CD14-positive monocyte (primary cell): ENCODE data around the gene SMYD3. TPM values are rescaled to one million over a fixed set of nuclear protein-coding genes. Genes with fewer than 3 reads are reported as not detected.

ENCODE experiments used
- DNase-seq, 3 donors: peaks; one replicate each; pipeline ENCODE4 v3.0.0-alpha.2; 2011 to 2022
- H2AFZ ChIP-seq: 2 replicates; pipeline ENCODE4 v1.6.0; 2012; ENCODE audit warnings: mild to moderate bottlenecking, low read depth, low read length, inconsistent platforms; ENCODE audit not compliant: insufficient read depth, poor library complexity, severe bottlenecking
- H3K27ac ChIP-seq, 2 donors: 1 replicate in 1 of 2; 2 replicates in 1 of 2; pipeline ENCODE4 v1.5.1; 2012 to 2013; ENCODE audit warnings: low read length in 2 of 2, control low read depth in 1 of 2, inconsistent platforms in 1 of 2, low read depth in 1 of 2, mild to moderate bottlenecking in 1 of 2
- H3K27me3 ChIP-seq, 2 donors: one replicate each; pipeline versions ENCODE4 v1.6.0 to v1.6.1; 2011 to 2013; ENCODE audit warnings: low read length in 2 of 2; ENCODE audit not compliant: control insufficient read depth in 2 of 2, insufficient read depth in 2 of 2
- H3K36me3 ChIP-seq, 2 donors: replicated peaks in 1 of 2; 1 replicate in 1 of 2; 2 replicates in 1 of 2; pipeline versions ENCODE4 v1.5.1 to v1.6.1; 2012 to 2013; ENCODE audit warnings: low read length in 2 of 2, control low read depth in 1 of 2, inconsistent platforms in 1 of 2, mild to moderate bottlenecking in 1 of 2; ENCODE audit not compliant: insufficient read depth in 2 of 2, control insufficient read depth in 1 of 2
- H3K4me1 ChIP-seq, 2 donors: 1 replicate in 1 of 2; 2 replicates in 1 of 2; pipeline versions ENCODE4 v1.5.1 to v1.6.1; 2012 to 2013; ENCODE audit warnings: low read length in 2 of 2, control low read depth in 1 of 2, inconsistent platforms in 1 of 2, mild to moderate bottlenecking in 1 of 2, moderate library complexity in 1 of 2; ENCODE audit not compliant: insufficient read depth in 2 of 2, control insufficient read depth in 1 of 2
- H3K4me2 ChIP-seq: replicated peaks from 2 replicates; pipeline ENCODE3; 2012; ENCODE audit warnings: low read length, moderate library complexity, mild to moderate bottlenecking; ENCODE audit not compliant: poor library complexity, severe bottlenecking; ENCODE audit errors: extremely low read depth
- H3K4me3 ChIP-seq, 3 experiments: fragments of 200-600 bp in 1 of 3; sonication (generic) in 1 of 3; replicated peaks in 1 of 3; 1 replicate in 2 of 3; 2 replicates in 1 of 3; pipeline ENCODE4 v1.5.1; 2011 to 2013; ENCODE audit warnings: low read length in 3 of 3, mild to moderate bottlenecking in 3 of 3, control low read depth in 2 of 3, low read depth in 2 of 3, inconsistent platforms in 1 of 3, moderate library complexity in 1 of 3
- H3K79me2 ChIP-seq: 2 replicates; pipeline ENCODE4 v1.6.0; 2012; ENCODE audit warnings: mild to moderate bottlenecking, control low read depth, inconsistent platforms, low read length, moderate library complexity; ENCODE audit not compliant: insufficient read depth
- H3K9ac ChIP-seq: 2 replicates; pipeline ENCODE4 v1.6.0; 2017; ENCODE audit warnings: low read length, mild to moderate bottlenecking; ENCODE audit not compliant: insufficient read depth, poor library complexity, severe bottlenecking
- H3K9me3 ChIP-seq, 2 donors: replicated peaks in 1 of 2; 1 replicate in 1 of 2; 2 replicates in 1 of 2; pipeline versions ENCODE4 v1.5.1 to v1.6.1; 2012 to 2013; ENCODE audit warnings: low read length in 2 of 2, control low read depth in 1 of 2; ENCODE audit not compliant: control insufficient read depth in 1 of 2, insufficient read depth in 1 of 2
- H4K20me1 ChIP-seq: 2 replicates; pipeline ENCODE4 v1.6.0; 2012; ENCODE audit warnings: mild to moderate bottlenecking, low read length, control low read depth, moderate library complexity; ENCODE audit not compliant: insufficient read depth
- H3K27ac Mint-ChIP-seq, 7 donors: one replicate each; pipeline ENCODE4 v1.8.0; 2020; ENCODE audit warnings: mild to moderate bottlenecking in 7 of 7, mixed read lengths in 7 of 7, moderate library complexity in 6 of 7, inconsistent platforms in 2 of 7
- H3K27me3 Mint-ChIP-seq, 3 donors: one replicate each; pipeline ENCODE4 v1.8.0; 2021 to 2022; ENCODE audit warnings: low read depth in 3 of 3, mild to moderate bottlenecking in 3 of 3, mixed read lengths in 3 of 3, moderate library complexity in 3 of 3, inconsistent platforms in 1 of 3
- H3K36me3 Mint-ChIP-seq, 2 donors: one replicate each; pipeline ENCODE4 v1.8.0; 2020; ENCODE audit warnings: mixed read lengths in 2 of 2, inconsistent platforms in 1 of 2, mild to moderate bottlenecking in 1 of 2
- H3K4me1 Mint-ChIP-seq: one replicate; pipeline ENCODE4 v1.8.0; 2020; ENCODE audit warnings: mild to moderate bottlenecking, mixed read lengths
- H3K4me3 Mint-ChIP-seq, 2 donors: one replicate each; pipeline ENCODE4 v1.8.0; 2020; ENCODE audit warnings: mild to moderate bottlenecking in 2 of 2, mixed read lengths in 2 of 2, moderate library complexity in 1 of 2
- H3K9me3 Mint-ChIP-seq, 7 donors: one replicate each; pipeline ENCODE4 v1.8.0; 2020 to 2022; ENCODE audit warnings: mixed read lengths in 7 of 7, mild to moderate bottlenecking in 6 of 7, moderate library complexity in 6 of 7, inconsistent platforms in 2 of 7
- WGBS: methylation state at CpG from one replicate; pipeline ENCODE4 v1.1.5; 2013; ENCODE audit warnings: missing lambda C conversion rate; ENCODE audit not compliant: insufficient coverage; 5-methylcytosine and 5-hydroxymethylcytosine counted together
- intact Hi-C, 2 donors: fragments of 100-400 bp; cut with micrococcal nuclease; formaldehyde crosslinking; loops; one replicate each; pipeline versions ENCODE4 v1.15.0 to v1.15.1; 2023
- polyA plus RNA-seq, 3 donors: library from polyadenylated mRNA; depleted of rRNA in 1 of 3; unstranded in 2 of 3; stranded (reverse) in 1 of 3; fragments of 300-500 nt in 2 of 3; fragments of >200 nt in 1 of 3; fragmentation: Illumina TruSeq in 2 of 3; gene quantifications; 1 replicate in 2 of 3; 2 replicates in 1 of 3; pipeline ENCODE4 v1.2.3, GENCODE V29; 2012 to 2021
- TF ChIP-seq, protein P1 (sequence below): fragments of 200-600 bp; IDR thresholded peaks from one replicate; pipeline ENCODE4 v1.8.0; 2022; ENCODE audit warnings: antibody characterized with exemption, mild to moderate bottlenecking

SMYD3 gene
- polyA plus RNA-seq, 3 donors, result 2.7 to 8.4 (median 4.0) TPM

DNA sequence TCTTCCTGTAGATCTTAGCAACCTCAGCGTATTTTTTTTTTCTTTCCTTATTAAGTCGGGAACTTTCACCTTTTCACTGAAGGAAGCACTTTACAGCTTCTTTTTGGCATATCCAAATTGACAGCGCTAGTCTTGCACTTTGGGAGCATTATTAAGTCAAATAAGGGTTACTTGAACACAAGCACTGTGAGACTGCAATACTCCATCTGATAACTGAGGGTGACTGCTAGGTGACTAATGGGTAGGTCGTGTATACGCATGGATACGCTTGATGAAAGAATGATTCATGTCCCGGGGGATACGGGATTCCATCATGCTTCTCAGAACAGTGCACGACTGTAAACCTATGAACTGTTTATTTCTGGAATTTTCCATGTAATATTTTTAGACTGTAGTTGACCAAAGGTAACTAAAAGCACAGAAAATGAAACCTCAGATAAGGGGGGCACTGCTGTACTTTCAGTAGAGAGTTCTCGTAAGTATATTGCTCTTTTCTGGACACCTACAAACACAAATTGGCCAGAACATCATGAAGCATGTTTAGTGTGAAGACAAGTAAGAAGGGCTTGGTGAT lies 364.7 kb downstream of the SMYD3 start:
- Histone ChIP-seq H3K9ac (no peak overlapping the region), H4K20me1 (no peaks in the 10 kb centered on the region), H3K27ac (no peak overlapping the region), H3K4me2 (no peak overlapping the region), H3K36me3 (no peaks in the 10 kb centered on the region), H2AFZ (no peak overlapping the region), H3K4me1 (no peaks in the 10 kb centered on the region), H3K9me3 (peaks cover 0 to 6% of the 10 kb centered on the region in 2 donors), H3K27me3 (no peaks in the 10 kb centered on the region), H3K4me3 (no peak overlapping the region), H3K79me2 (no peaks in the 10 kb centered on the region)
- Mint-ChIP-seq H3K9me3 (peaks cover 0 to under 1% (median 0%) of the 10 kb centered on the region in 7 donors), H3K36me3 (no peaks in the 10 kb centered on the region), H3K27ac (no peak overlapping the region), H3K4me3 (no peak overlapping the region), H3K4me1 (no peaks in the 10 kb centered on the region), H3K27me3 (peaks cover 0 to 1% (median 0%) of the 10 kb centered on the region in 3 donors)
- TF ChIP-seq, protein P1, sequence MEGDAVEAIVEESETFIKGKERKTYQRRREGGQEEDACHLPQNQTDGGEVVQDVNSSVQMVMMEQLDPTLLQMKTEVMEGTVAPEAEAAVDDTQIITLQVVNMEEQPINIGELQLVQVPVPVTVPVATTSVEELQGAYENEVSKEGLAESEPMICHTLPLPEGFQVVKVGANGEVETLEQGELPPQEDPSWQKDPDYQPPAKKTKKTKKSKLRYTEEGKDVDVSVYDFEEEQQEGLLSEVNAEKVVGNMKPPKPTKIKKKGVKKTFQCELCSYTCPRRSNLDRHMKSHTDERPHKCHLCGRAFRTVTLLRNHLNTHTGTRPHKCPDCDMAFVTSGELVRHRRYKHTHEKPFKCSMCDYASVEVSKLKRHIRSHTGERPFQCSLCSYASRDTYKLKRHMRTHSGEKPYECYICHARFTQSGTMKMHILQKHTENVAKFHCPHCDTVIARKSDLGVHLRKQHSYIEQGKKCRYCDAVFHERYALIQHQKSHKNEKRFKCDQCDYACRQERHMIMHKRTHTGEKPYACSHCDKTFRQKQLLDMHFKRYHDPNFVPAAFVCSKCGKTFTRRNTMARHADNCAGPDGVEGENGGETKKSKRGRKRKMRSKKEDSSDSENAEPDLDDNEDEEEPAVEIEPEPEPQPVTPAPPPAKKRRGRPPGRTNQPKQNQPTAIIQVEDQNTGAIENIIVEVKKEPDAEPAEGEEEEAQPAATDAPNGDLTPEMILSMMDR, result no peak
- DNase-seq, result no peak
- intact Hi-C loops, result no loop called here
- WGBS, result 100% methylated on average over 5 of the region's 10 CpGs

DNA sequence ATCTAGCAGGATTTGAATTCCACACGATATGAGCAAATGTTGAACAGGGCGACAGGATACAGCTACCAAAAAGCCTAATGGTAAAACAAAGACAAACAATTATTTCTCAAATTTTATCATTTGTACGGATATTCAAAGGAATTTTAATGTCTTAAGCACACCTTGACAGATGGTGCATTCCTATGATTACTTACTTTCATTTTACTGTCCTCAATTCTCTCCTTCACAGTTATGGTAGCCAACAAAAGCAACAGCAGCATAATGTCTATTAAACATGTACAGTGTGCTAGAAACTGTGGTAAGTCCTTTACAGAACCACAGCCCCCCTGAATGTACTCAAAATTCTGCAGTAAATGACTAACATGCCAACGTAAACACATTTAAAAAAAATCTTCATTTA lies 365.8 kb downstream of the SMYD3 start:
- H3K79me2 ChIP-seq, result no peaks in the 10 kb centered on the region
- H2AFZ ChIP-seq, result no peak overlapping the region
- no peak overlapping the region for H3K27ac ChIP-seq
- Mint-ChIP-seq H3K4me3 (no peak overlapping the region), H3K27me3 (peaks cover 0 to 1% (median 0%) of the 10 kb centered on the region in 3 donors), H3K4me1 (no peaks in the 10 kb centered on the region), H3K9me3 (peaks cover 0 to 2% (median 0%) of the 10 kb centered on the region in 7 donors), H3K36me3 (no peaks in the 10 kb centered on the region), H3K27ac (no peak overlapping the region)
- no peaks in the 10 kb centered on the region for H3K9me3 ChIP-seq
- intact Hi-C loops, result no loop called here
- H3K4me3 ChIP-seq, result no peak overlapping the region
- H4K20me1 ChIP-seq, result no peaks in the 10 kb centered on the region
- no peaks in the 10 kb centered on the region for H3K27me3 ChIP-seq
- H3K9ac ChIP-seq, result no peak overlapping the region
- H3K4me1 ChIP-seq, result no peaks in the 10 kb centered on the region
- TF ChIP-seq, protein P1, result no peak
- no CpG with 5 or more reads among the region's 4 CpGs for WGBS
- no peak for DNase-seq
- no peaks in the 10 kb centered on the region for H3K36me3 ChIP-seq
- no peak overlapping the region for H3K4me2 ChIP-seq
